ENCODE data around the gene PRDM16.

Gene PRDM16

GRCh38 chr1:3192825-3193224, 123.8 kb downstream of the PRDM16 start:
- TF ChIP-seq SUZ12 (IDR thresholded peaks at IDR 0.05; ENCODE audit: extremely low read depth, insufficient read depth, insufficient read length) (no peak), ZNF274 (IDR thresholded peaks at IDR 0.05; ENCODE audit: low read depth, low read length) (no peak), YY1 (IDR thresholded peaks at IDR 0.05; ENCODE audit: insufficient read depth, insufficient read length) (no peak)
- Histone ChIP-seq H3K36me3 (ENCODE audit: insufficient read depth, insufficient read length, low read length) (no peaks in the 10 kb centered on the region), H3K4me1 (ENCODE audit: insufficient read depth, insufficient read length) (peaks cover 6% of the 10 kb centered on the region), H3K9me3 (ENCODE audit: insufficient read depth, low read length) (peaks cover 30% of the 10 kb centered on the region; the same call in 1 of the 2 replicates), H3K27me3 (ENCODE audit: insufficient read depth, insufficient read length) (no peaks in the 10 kb centered on the region), H3K9ac (ENCODE audit: insufficient read length, low read depth) (no peak overlapping the region), H3K4me3 (ENCODE audit: insufficient read length, low read depth) (no peak overlapping the region)
- DNase-seq (ENCODE audit: low read depth, low spot score), result no peak

DNA sequence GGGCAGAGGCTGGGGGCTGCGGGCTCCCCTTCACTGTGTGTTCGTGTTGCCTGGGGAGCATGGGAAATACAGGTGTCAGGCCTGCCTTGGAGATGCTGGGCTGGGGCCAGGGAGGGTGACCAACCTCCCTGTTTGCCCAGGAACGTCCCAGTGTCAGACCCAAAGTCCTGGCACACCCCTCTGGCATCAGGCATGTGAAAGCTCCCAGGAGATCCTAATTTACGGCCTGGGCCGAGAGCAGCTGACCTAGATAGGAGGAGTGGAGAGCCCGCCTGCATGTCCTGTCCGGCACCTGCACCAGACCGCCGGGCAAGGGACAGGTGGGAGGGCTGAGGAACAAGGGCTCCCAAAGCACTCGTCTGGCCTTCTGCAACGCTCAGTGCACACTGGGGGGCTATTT, 124.8 kb downstream of the PRDM16 start:
- Histone ChIP-seq H3K36me3 (ENCODE audit: insufficient read depth, insufficient read length, low read length) (no peaks in the 10 kb centered on the region), H3K4me3 (ENCODE audit: insufficient read length, low read depth) (no peak overlapping the region), H3K9me3 (ENCODE audit: insufficient read depth, low read length) (peaks cover 30% of the 10 kb centered on the region; the same call in 1 of the 2 replicates), H3K9ac (ENCODE audit: insufficient read length, low read depth) (no peak overlapping the region), H3K4me1 (ENCODE audit: insufficient read depth, insufficient read length) (peaks cover 6% of the 10 kb centered on the region), H3K27me3 (ENCODE audit: insufficient read depth, insufficient read length) (no peaks in the 10 kb centered on the region)
- DNase-seq (ENCODE audit: low read depth, low spot score), result no peak
- TF ChIP-seq YY1 (IDR thresholded peaks at IDR 0.05; ENCODE audit: insufficient read depth, insufficient read length), result no peak
- no peak for TF ChIP-seq ZNF274 (IDR thresholded peaks at IDR 0.05; ENCODE audit: low read depth, low read length)

- no peak overlapping the region for H3K4me3 ChIP-seq (ENCODE audit: insufficient read length, low read depth)
- no peak for DNase-seq (ENCODE audit: low read depth, low spot score)
- no peak for TF ChIP-seq YY1 (IDR thresholded peaks at IDR 0.05; ENCODE audit: insufficient read depth, insufficient read length)
- TF ChIP-seq ZNF274 (IDR thresholded peaks at IDR 0.05; ENCODE audit: low read depth, low read length), result no peak
- TF ChIP-seq SUZ12 (IDR thresholded peaks at IDR 0.05; ENCODE audit: extremely low read depth, insufficient read depth, insufficient read length), result no peak
- H3K9ac ChIP-seq (ENCODE audit: insufficient read length, low read depth), result no peak overlapping the region
- peaks cover 30% of the 10 kb centered on the region; the same call in 1 of the 2 replicates for H3K9me3 ChIP-seq (ENCODE audit: insufficient read depth, low read length)
- H3K36me3 ChIP-seq (ENCODE audit: insufficient read depth, insufficient read length, low read length), result no peaks in the 10 kb centered on the region
- H3K27me3 ChIP-seq (ENCODE audit: insufficient read depth, insufficient read length), result no peaks in the 10 kb centered on the region
- H3K4me1 ChIP-seq (ENCODE audit: insufficient read depth, insufficient read length), result peaks cover 6% of the 10 kb centered on the region
Measured at GRCh38 chr1:3194760-3195479, 125.9 kb downstream of the PRDM16 start.

DNA sequence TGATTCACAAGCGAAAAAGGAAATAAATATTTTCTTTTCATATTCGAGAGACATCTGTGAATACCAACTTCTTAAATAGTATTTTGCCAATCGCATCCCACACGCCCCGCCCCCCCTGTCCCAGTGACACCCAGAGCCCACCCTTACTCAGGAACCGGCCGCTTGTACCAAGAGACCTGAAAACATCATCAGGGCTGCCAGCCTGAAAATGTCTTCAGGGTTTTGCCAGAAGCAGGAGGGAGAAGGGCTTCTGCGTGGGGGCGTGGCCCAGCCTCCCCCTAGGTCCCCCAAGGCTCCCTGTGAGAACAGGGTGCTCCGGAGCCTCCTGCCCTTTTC, 126.4 kb downstream of the PRDM16 start:
- Histone ChIP-seq H3K9me3 (ENCODE audit: insufficient read depth, low read length) (peaks cover 30% of the 10 kb centered on the region; the same call in 1 of the 2 replicates), H3K27me3 (ENCODE audit: insufficient read depth, insufficient read length) (no peaks in the 10 kb centered on the region), H3K4me1 (ENCODE audit: insufficient read depth, insufficient read length) (peaks cover 6% of the 10 kb centered on the region), H3K36me3 (ENCODE audit: insufficient read depth, insufficient read length, low read length) (no peaks in the 10 kb centered on the region), H3K4me3 (ENCODE audit: insufficient read length, low read depth) (no peak overlapping the region), H3K9ac (ENCODE audit: insufficient read length, low read depth) (no peak overlapping the region)
- DNase-seq (ENCODE audit: low read depth, low spot score), result no peak
- TF ChIP-seq YY1 (IDR thresholded peaks at IDR 0.05; ENCODE audit: insufficient read depth, insufficient read length) (no peak), ZNF274 (IDR thresholded peaks at IDR 0.05; ENCODE audit: low read depth, low read length) (no peak), SUZ12 (IDR thresholded peaks at IDR 0.05; ENCODE audit: extremely low read depth, insufficient read depth, insufficient read length) (no peak)

GRCh38 chr1:3195966-3196515, 127.0 kb downstream of the PRDM16 start:
- DNase-seq (ENCODE audit: low read depth, low spot score), result no peak
- Histone ChIP-seq H3K9ac (ENCODE audit: insufficient read length, low read depth) (no peak overlapping the region), H3K36me3 (ENCODE audit: insufficient read depth, insufficient read length, low read length) (no peaks in the 10 kb centered on the region), H3K27me3 (ENCODE audit: insufficient read depth, insufficient read length) (no peaks in the 10 kb centered on the region), H3K4me3 (ENCODE audit: insufficient read length, low read depth) (no peak overlapping the region), H3K9me3 (ENCODE audit: insufficient read depth, low read length) (peaks cover 24% of the 10 kb centered on the region; the same call in 1 of the 2 replicates), H3K4me1 (ENCODE audit: insufficient read depth, insufficient read length) (peaks cover 6% of the 10 kb centered on the region)
- TF ChIP-seq YY1 (IDR thresholded peaks at IDR 0.05; ENCODE audit: insufficient read depth, insufficient read length), result no peak
- TF ChIP-seq ZNF274 (IDR thresholded peaks at IDR 0.05; ENCODE audit: low read depth, low read length), result no peak
- TF ChIP-seq SUZ12 (IDR thresholded peaks at IDR 0.05; ENCODE audit: extremely low read depth, insufficient read depth, insufficient read length), result no peak

- no peak for DNase-seq (ENCODE audit: low read depth, low spot score)
- no peaks in the 10 kb centered on the region for H3K27me3 ChIP-seq (ENCODE audit: insufficient read depth, insufficient read length)
- no peak overlapping the region for H3K4me3 ChIP-seq (ENCODE audit: insufficient read length, low read depth)
- H3K9ac ChIP-seq (ENCODE audit: insufficient read length, low read depth), result no peak overlapping the region
- no peak for TF ChIP-seq SUZ12 (IDR thresholded peaks at IDR 0.05; ENCODE audit: extremely low read depth, insufficient read depth, insufficient read length)
- TF ChIP-seq YY1 (IDR thresholded peaks at IDR 0.05; ENCODE audit: insufficient read depth, insufficient read length), result no peak
- no peak for TF ChIP-seq ZNF274 (IDR thresholded peaks at IDR 0.05; ENCODE audit: low read depth, low read length)
- H3K9me3 ChIP-seq (ENCODE audit: insufficient read depth, low read length), result peaks cover 17% of the 10 kb centered on the region; the same call in 1 of the 2 replicates
- H3K4me1 ChIP-seq (ENCODE audit: insufficient read depth, insufficient read length), result peaks cover 6% of the 10 kb centered on the region
- no peaks in the 10 kb centered on the region for H3K36me3 ChIP-seq (ENCODE audit: insufficient read depth, insufficient read length, low read length)
Measured at GRCh38 chr1:3196577-3197245, 127.7 kb downstream of the PRDM16 start.

DNA sequence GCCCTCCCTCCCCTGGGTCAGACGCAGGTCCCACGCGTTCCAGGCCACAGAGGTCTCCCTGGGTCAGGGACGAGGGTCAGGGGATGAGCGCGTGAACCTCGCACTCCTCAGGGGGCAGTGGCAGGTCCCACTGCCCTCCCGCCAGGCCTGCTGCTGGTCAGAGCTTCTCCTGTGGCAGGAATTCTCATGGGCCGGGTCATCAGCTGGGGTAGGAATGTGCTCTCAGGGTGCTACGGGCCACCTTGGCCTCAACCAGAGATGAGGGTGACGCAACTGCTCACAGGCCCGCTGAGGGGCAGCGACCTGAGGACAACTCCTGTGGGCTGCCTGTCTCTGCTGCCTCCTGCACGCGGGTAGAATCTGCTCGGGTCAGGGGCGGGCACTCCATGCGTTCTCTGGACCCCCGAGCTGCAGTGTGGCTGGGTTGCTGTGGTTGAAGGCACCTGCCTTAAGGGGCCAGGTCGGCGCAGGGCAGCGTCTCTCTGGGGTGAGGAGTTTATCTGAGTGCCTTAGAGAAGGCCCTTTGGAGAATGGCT, 128.8 kb downstream of the PRDM16 start:
- TF ChIP-seq SUZ12 (IDR thresholded peaks at IDR 0.05; ENCODE audit: extremely low read depth, insufficient read depth, insufficient read length), result no peak
- no peak for TF ChIP-seq ZNF274 (IDR thresholded peaks at IDR 0.05; ENCODE audit: low read depth, low read length)
- no peak for TF ChIP-seq YY1 (IDR thresholded peaks at IDR 0.05; ENCODE audit: insufficient read depth, insufficient read length)
- Histone ChIP-seq H3K9me3 (ENCODE audit: insufficient read depth, low read length) (peaks cover 6% of the 10 kb centered on the region; the same call in 1 of the 2 replicates), H3K4me1 (ENCODE audit: insufficient read depth, insufficient read length) (peaks cover 6% of the 10 kb centered on the region), H3K4me3 (ENCODE audit: insufficient read length, low read depth) (no peak overlapping the region), H3K36me3 (ENCODE audit: insufficient read depth, insufficient read length, low read length) (no peaks in the 10 kb centered on the region), H3K9ac (ENCODE audit: insufficient read length, low read depth) (no peak overlapping the region), H3K27me3 (ENCODE audit: insufficient read depth, insufficient read length) (no peaks in the 10 kb centered on the region)
- no peak for DNase-seq (ENCODE audit: low read depth, low spot score)
